ENCODE results near the gene FBXO44. TPM values are rescaled to one million over a fixed set of nuclear protein-coding genes. Genes with fewer than 3 reads are reported as not detected.

The FBXO44 gene
- total RNA-seq, 1 experiment from 2014 or later = 24.5 TPM

DNA sequence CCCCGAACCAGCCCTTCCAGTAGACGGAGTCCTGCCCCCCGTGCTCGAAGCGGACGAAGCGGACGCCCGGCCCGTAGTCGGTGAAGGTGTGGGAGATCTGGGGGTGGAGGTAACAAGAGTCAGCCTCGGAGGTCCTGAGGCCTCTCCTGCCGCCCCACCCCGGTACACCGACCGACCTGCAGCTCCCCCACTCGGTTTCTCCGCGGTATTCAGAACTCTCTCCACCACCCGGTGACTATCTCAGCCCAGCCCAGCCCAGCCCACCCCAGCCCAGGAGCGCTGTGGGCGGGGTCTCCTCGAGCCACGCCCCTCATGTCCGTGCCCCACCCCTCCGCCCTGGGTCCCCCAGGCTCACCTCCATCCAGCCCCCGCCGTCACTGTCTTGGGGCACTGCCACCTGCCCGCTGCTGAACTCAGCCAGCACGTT, 5.9 kb upstream of the FBXO44 start:
- no peak overlapping the region for H2BK12ac ChIP-seq (ENCODE audit: insufficient read length, low read depth, low read length)
- H3K23ac ChIP-seq (ENCODE audit: insufficient read length, low read depth, low read length) = no peak overlapping the region
- no CpG with 5 or more reads among the region's 30 CpGs for WGBS (ENCODE audit: extremely low coverage, insufficient read length, low lambda C conversion rate)
- no peaks in the 10 kb centered on the region for H3K79me2 ChIP-seq (ENCODE audit: insufficient read depth, low read length)
- H3K27ac ChIP-seq (ENCODE audit: insufficient read length, low read depth, low read length) = no peak overlapping the region
- H2BK15ac ChIP-seq (ENCODE audit: low read depth, low read length) = no peak overlapping the region
- H2BK120ac ChIP-seq (ENCODE audit: low read depth, low read length, poor library complexity, severe bottlenecking) = peak overlapping the region; percentile 63
- no peak overlapping the region for H3K9ac ChIP-seq (ENCODE audit: extremely low read depth, insufficient read length, low read length)
- no peak overlapping the region for H3K14ac ChIP-seq (ENCODE audit: insufficient read depth, low read length)
- H3K23me2 ChIP-seq (ENCODE audit: insufficient read length, low read depth, low read length, poor library complexity, severe bottlenecking) = peaks cover 3% of the 10 kb centered on the region
- no peak overlapping the region for H3K4ac ChIP-seq (ENCODE audit: low read depth, low read length)
- no peak overlapping the region for H2AK5ac ChIP-seq (ENCODE audit: insufficient read length, low read length)
- Mint-ChIP-seq H3K4me1 (peaks cover 18 to 28% of the 10 kb centered on the region in 2 experiments), H3K36me3 (ENCODE audit: insufficient read depth in 1 of 3, low read depth in 3 of 3) (no peaks in the 10 kb centered on the region; a peak in 1 of 7 replicates), H3K9me3 (no peaks in the 10 kb centered on the region; a peak in 1 of 5 replicates), H3K27me3 (ENCODE audit: low read depth) (peaks cover 45% of the 10 kb centered on the region), H3K4me3 (peak overlapping the region; percentile 40 to 67; a peak in 4 of 5 replicates), H3K27ac (no peak overlapping the region)
- H3K27me3 ChIP-seq (ENCODE audit: insufficient read depth, low read length) = no peaks in the 10 kb centered on the region; the same call in 1 of the 2 replicates
- no peaks in the 10 kb centered on the region for H3K9me3 ChIP-seq (ENCODE audit: control insufficient read depth, low read depth, low read length)
- no peak overlapping the region for H2BK20ac ChIP-seq (ENCODE audit: low read depth, low read length, poor library complexity, severe bottlenecking)
- no peak overlapping the region for H3T11ph ChIP-seq (ENCODE audit: low read length)
- H3K18ac ChIP-seq (ENCODE audit: insufficient read length, low read depth, low read length) = no peak overlapping the region
- TF ChIP-seq CTCF (conservative IDR thresholded peaks at IDR 0.05) = 0 out of 3 replicates have a peak, but pooled peaks have one; percentile 12
- no peaks in the 10 kb centered on the region for H4K20me1 ChIP-seq (ENCODE audit: control insufficient read depth, insufficient read depth, insufficient read length)
- peak overlapping the region; percentile 29 for H3K4me2 ChIP-seq (ENCODE audit: insufficient read depth, insufficient read length, low read length)
- H2BK5ac ChIP-seq (ENCODE audit: insufficient read length, low read length) = no peak overlapping the region
- H4K8ac ChIP-seq (replicated peaks; ENCODE audit: insufficient read length, low read depth, low read length) = no peak overlapping the region
- H2AFZ ChIP-seq (ENCODE audit: low read length) = no peak overlapping the region
- H4K5ac ChIP-seq (ENCODE audit: insufficient read length, low read depth, low read length) = no peak overlapping the region
- H3K4me1 ChIP-seq (ENCODE audit: insufficient read depth, low read length) = no peaks in the 10 kb centered on the region
- peak; percentile 77 for DNase-seq
- H4K91ac ChIP-seq (ENCODE audit: insufficient read length, low read depth, low read length) = no peak overlapping the region
- no peak overlapping the region for H3K56ac ChIP-seq (ENCODE audit: insufficient read length, low read depth, low read length)
- H3K79me1 ChIP-seq (ENCODE audit: insufficient read depth, low read depth, low read length, poor library complexity, severe bottlenecking) = no peaks in the 10 kb centered on the region

All from H9 (cell line).